DOHH2 (cell line): Measurements from ENCODE around the gene TJAP1.

Experiments
- EZH2phosphoT487 ChIP-seq: fragments of 200-600 bp; sonication (generic); IDR thresholded peaks from 2 replicates; pipeline ENCODE4 v1.6.1; 2017; ENCODE audit warnings: borderline replicate concordance, mild to moderate bottlenecking, antibody characterized with exemption, low read length, moderate library complexity, mixed read lengths
- TF ChIP-seq, protein P1 (sequence below): fragments of 200-600 bp; sonication (generic); IDR thresholded peaks from one replicate; pipeline ENCODE4 v1.5.1; 2014; ENCODE audit warnings: antibody characterized with exemption, mild to moderate bottlenecking, low read depth, low read length; ENCODE audit not compliant: poor library complexity, severe bottlenecking

DNA sequence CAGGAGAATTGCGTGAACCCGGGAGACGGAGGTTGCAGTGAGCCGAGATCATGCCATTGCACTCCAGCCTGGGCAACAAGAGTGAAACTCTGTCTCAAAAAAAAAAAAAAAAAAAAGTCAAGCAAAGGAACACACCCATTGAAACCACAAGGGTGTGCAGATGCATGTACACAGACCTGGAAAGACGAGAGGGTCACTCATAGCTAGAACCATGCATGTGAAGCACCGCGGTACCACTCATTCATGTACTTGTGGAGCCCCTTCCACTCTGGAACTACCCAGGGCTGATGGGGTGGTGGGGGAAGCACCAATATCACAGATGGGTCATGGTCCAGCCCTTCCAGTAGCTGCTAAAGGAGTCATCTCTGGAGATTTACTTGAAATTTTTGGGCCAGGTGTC, 7.4 kb upstream of the TJAP1 start:
- TF ChIP-seq, protein P1, sequence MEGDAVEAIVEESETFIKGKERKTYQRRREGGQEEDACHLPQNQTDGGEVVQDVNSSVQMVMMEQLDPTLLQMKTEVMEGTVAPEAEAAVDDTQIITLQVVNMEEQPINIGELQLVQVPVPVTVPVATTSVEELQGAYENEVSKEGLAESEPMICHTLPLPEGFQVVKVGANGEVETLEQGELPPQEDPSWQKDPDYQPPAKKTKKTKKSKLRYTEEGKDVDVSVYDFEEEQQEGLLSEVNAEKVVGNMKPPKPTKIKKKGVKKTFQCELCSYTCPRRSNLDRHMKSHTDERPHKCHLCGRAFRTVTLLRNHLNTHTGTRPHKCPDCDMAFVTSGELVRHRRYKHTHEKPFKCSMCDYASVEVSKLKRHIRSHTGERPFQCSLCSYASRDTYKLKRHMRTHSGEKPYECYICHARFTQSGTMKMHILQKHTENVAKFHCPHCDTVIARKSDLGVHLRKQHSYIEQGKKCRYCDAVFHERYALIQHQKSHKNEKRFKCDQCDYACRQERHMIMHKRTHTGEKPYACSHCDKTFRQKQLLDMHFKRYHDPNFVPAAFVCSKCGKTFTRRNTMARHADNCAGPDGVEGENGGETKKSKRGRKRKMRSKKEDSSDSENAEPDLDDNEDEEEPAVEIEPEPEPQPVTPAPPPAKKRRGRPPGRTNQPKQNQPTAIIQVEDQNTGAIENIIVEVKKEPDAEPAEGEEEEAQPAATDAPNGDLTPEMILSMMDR: no peak
- no peak for TF ChIP-seq EZH2phosphoT487
